ENCODE measurements around the gene LRIT1. TPM values are rescaled to one million over a fixed set of nuclear protein-coding genes. Genes with fewer than 3 reads are reported as not detected.

LRIT1 gene
- total RNA-seq, 4 donors from 2014 or later = not detected

- Histone ChIP-seq H3K9me3 (no peaks in the 10 kb centered on the region), H3K36me3 (no peaks in the 10 kb centered on the region), H3K27ac (no peak within 1 kb of the TSS), H3K4me1 (no peaks in the 10 kb centered on the region), H3K27me3 (no peaks in the 10 kb centered on the region), H3K4me3 (no peak within 1 kb of the TSS)
- TF ChIP-seq POLR2A (IDR thresholded peaks at IDR 0.05) (no peak), CTCF (IDR thresholded peaks at IDR 0.05) (no peak)
- peak in 1 of 3 donors; percentile 48 for DNase-seq
These were observed 3.4 kb upstream of the LRIT1 start, which contains the start of gene RGR for GRCh38 chr10:84244651-84245270. Gene RGR, plus strand, starts transcription at chr10:84245053. Its CDS starts 38 bp downstream, at chr10:84245091.

GRCh38 chr10:84243759-84244158, 2.4 kb upstream of the LRIT1 start:
- no peaks in the 10 kb centered on the region for H3K27me3 ChIP-seq
- no peak for DNase-seq
- no peak overlapping the region for H3K4me3 ChIP-seq
- no peak for TF ChIP-seq POLR2A (IDR thresholded peaks at IDR 0.05)
- no peak for TF ChIP-seq CTCF (IDR thresholded peaks at IDR 0.05)
- no peak overlapping the region for H3K27ac ChIP-seq
- no peaks in the 10 kb centered on the region for H3K9me3 ChIP-seq
- H3K4me1 ChIP-seq = no peaks in the 10 kb centered on the region
- no peaks in the 10 kb centered on the region for H3K36me3 ChIP-seq

- no peak for DNase-seq
- Histone ChIP-seq H3K36me3 (no peaks in the 10 kb centered on the region), H3K4me3 (no peak overlapping the region), H3K9me3 (no peaks in the 10 kb centered on the region), H3K27me3 (no peaks in the 10 kb centered on the region), H3K4me1 (no peaks in the 10 kb centered on the region), H3K27ac (no peak overlapping the region)
- TF ChIP-seq CTCF (IDR thresholded peaks at IDR 0.05) (no peak), POLR2A (IDR thresholded peaks at IDR 0.05) (no peak)
These were observed 2.4 kb downstream of the LRIT1 start for GRCh38 chr10:84238909-84239308.

- Histone ChIP-seq H3K36me3 (no peaks in the 10 kb centered on the region), H3K27ac (no peak overlapping the region), H3K4me3 (no peak overlapping the region), H3K9me3 (no peaks in the 10 kb centered on the region), H3K27me3 (no peaks in the 10 kb centered on the region), H3K4me1 (no peaks in the 10 kb centered on the region)
- DNase-seq = no peak
- TF ChIP-seq CTCF (IDR thresholded peaks at IDR 0.05) (no peak), POLR2A (IDR thresholded peaks at IDR 0.05) (no peak)
These were observed 3.9 kb downstream of the LRIT1 start for GRCh38 chr10:84237199-84238051.

GRCh38 chr10:84236807-84237198, 4.5 kb downstream of the LRIT1 start:
- no peak for TF ChIP-seq CTCF (IDR thresholded peaks at IDR 0.05)
- no peak for TF ChIP-seq POLR2A (IDR thresholded peaks at IDR 0.05)
- Histone ChIP-seq H3K27me3 (no peaks in the 10 kb centered on the region), H3K4me3 (no peak overlapping the region), H3K9me3 (no peaks in the 10 kb centered on the region), H3K36me3 (no peaks in the 10 kb centered on the region), H3K4me1 (no peaks in the 10 kb centered on the region), H3K27ac (no peak overlapping the region)
- DNase-seq = no peak
